Subcutaneous abdominal adipose tissue (tissue), 5 donors: ENCODE measurements around the gene NIN.
"Not testable (repeated sequence)": the region's sequence is repeated elsewhere in the genome, so short reads cannot be mapped to it uniquely, and the experiment has no call there.

Experiments used
- H3K27ac ChIP-seq: one replicate; pipeline ENCODE4 v1.7.0; 2013; ENCODE audit warnings: low read depth, mild to moderate bottlenecking, inconsistent platforms, low read length, moderate library complexity
- H3K27me3 ChIP-seq, 5 donors: one replicate each; pipeline ENCODE4 v1.7.0; 2013; ENCODE audit warnings: low read length in 5 of 5, inconsistent platforms in 1 of 5; ENCODE audit not compliant: control insufficient read depth in 5 of 5, insufficient read depth in 4 of 5
- H3K36me3 ChIP-seq, 5 donors: one replicate each; pipeline ENCODE4 v1.7.0; 2013; ENCODE audit warnings: low read length in 5 of 5; ENCODE audit not compliant: control insufficient read depth in 5 of 5, insufficient read depth in 5 of 5
- H3K4me1 ChIP-seq, 5 donors: one replicate each; pipeline ENCODE4 v1.7.0; 2013; ENCODE audit warnings: low read length in 5 of 5, mild to moderate bottlenecking in 3 of 5, moderate library complexity in 1 of 5; ENCODE audit not compliant: control insufficient read depth in 5 of 5, insufficient read depth in 5 of 5
- H3K4me3 ChIP-seq, 5 donors: one replicate each; pipeline ENCODE4 v1.7.0; 2013; ENCODE audit warnings: low read length in 5 of 5, low read depth in 1 of 5
- H3K9ac ChIP-seq, 5 donors: one replicate each; pipeline ENCODE4 v1.7.0; 2013; ENCODE audit warnings: low read length in 5 of 5, mild to moderate bottlenecking in 4 of 5, moderate library complexity in 3 of 5
- H3K9me3 ChIP-seq, 5 donors: one replicate each; pipeline ENCODE4 v1.7.0; 2013; ENCODE audit warnings: low read length in 5 of 5; ENCODE audit not compliant: control insufficient read depth in 5 of 5
- donor health status: healthy.
- donor health status: healthy.
- donor health status: healthy.
- donor health status: healthy.
- donor health status: healthy.

Gene NIN

GRCh38 chr14:50704454-50705010 lies 126.4 kb downstream of the NIN start:
- H3K9me3 ChIP-seq, result no peaks in the 10 kb centered on the region
- H3K27ac ChIP-seq, result no peak overlapping the region
- H3K4me1 ChIP-seq, result no peaks in the 10 kb centered on the region
- H3K27me3 ChIP-seq, result peaks cover 0 to 3% (median 0%) of the 10 kb centered on the region in 5 donors
- no peak overlapping the region for H3K4me3 ChIP-seq
- no peak overlapping the region for H3K9ac ChIP-seq
- H3K36me3 ChIP-seq, result no peaks in the 10 kb centered on the region

- Histone ChIP-seq H3K4me3 (no peak overlapping the region), H3K27ac (no peak overlapping the region), H3K9ac (no peak overlapping the region), H3K9me3 (peaks cover 0 to 3% (median 0%) of the 10 kb centered on the region in 5 donors), H3K4me1 (no peaks in the 10 kb centered on the region), H3K27me3 (peaks cover 0 to 3% (median 0%) of the 10 kb centered on the region in 5 donors), H3K36me3 (no peaks in the 10 kb centered on the region)
Measured at GRCh38 chr14:50697659-50698290, 133.2 kb downstream of the NIN start.

GRCh38 chr14:50694260-50694659 lies 136.7 kb downstream of the NIN start:
- not testable (repeated sequence) for H3K36me3 ChIP-seq, H3K9me3 ChIP-seq, H3K9ac ChIP-seq, H3K27ac ChIP-seq, H3K4me3 ChIP-seq, H3K27me3 ChIP-seq, H3K4me1 ChIP-seq

GRCh38 chr14:50688875-50689274 lies 142.1 kb downstream of the NIN start:
- Histone ChIP-seq H3K9me3 (peaks cover 0 to 6% (median 0%) of the 10 kb centered on the region in 5 donors), H3K27ac (no peak overlapping the region), H3K27me3 (no peaks in the 10 kb centered on the region), H3K4me1 (no peaks in the 10 kb centered on the region), H3K4me3 (no peak overlapping the region), H3K9ac (no peak overlapping the region), H3K36me3 (no peaks in the 10 kb centered on the region)

GRCh38 chr14:50679674-50680073 lies 151.3 kb downstream of the NIN start:
- Histone ChIP-seq H3K9me3 (no peaks in the 10 kb centered on the region), H3K9ac (no peak overlapping the region), H3K4me1 (peaks cover 0 to 16% (median 4%) of the 10 kb centered on the region in 5 donors), H3K27ac (no peak overlapping the region), H3K36me3 (no peaks in the 10 kb centered on the region), H3K27me3 (no peaks in the 10 kb centered on the region), H3K4me3 (no peak overlapping the region)

GRCh38 chr14:50678163-50678562 lies 152.8 kb downstream of the NIN start:
- peaks cover 0 to 16% (median 4%) of the 10 kb centered on the region in 5 donors for H3K4me1 ChIP-seq
- H3K9ac ChIP-seq, result no peak overlapping the region
- H3K36me3 ChIP-seq, result no peaks in the 10 kb centered on the region
- no peak overlapping the region for H3K27ac ChIP-seq
- no peaks in the 10 kb centered on the region for H3K9me3 ChIP-seq
- no peak overlapping the region for H3K4me3 ChIP-seq
- no peaks in the 10 kb centered on the region for H3K27me3 ChIP-seq

- H3K27ac ChIP-seq, result peak overlapping the region; percentile 42
- H3K36me3 ChIP-seq, result no peaks in the 10 kb centered on the region
- no peak overlapping the region for H3K9ac ChIP-seq
- H3K4me1 ChIP-seq, result peaks cover 0 to 16% (median 4%) of the 10 kb centered on the region in 5 donors
- H3K9me3 ChIP-seq, result no peaks in the 10 kb centered on the region
- H3K4me3 ChIP-seq, result peak overlapping the region in 1 of 5 donors; percentile 4
- no peaks in the 10 kb centered on the region for H3K27me3 ChIP-seq
Measured at GRCh38 chr14:50677527-50678063, 153.4 kb downstream of the NIN start.

GRCh38 chr14:50676814-50677516 lies 154.0 kb downstream of the NIN start:
- Histone ChIP-seq H3K27me3 (no peaks in the 10 kb centered on the region), H3K4me1 (peaks cover 0 to 16% (median 4%) of the 10 kb centered on the region in 5 donors), H3K9ac (no peak overlapping the region), H3K36me3 (no peaks in the 10 kb centered on the region), H3K27ac (peak overlapping the region; percentile 42), H3K9me3 (no peaks in the 10 kb centered on the region), H3K4me3 (peak overlapping the region in 1 of 5 donors; percentile 4)

- H3K4me1 ChIP-seq, result peaks cover 0 to 16% (median 4%) of the 10 kb centered on the region in 5 donors
- no peak overlapping the region for H3K9ac ChIP-seq
- no peak overlapping the region for H3K4me3 ChIP-seq
- H3K9me3 ChIP-seq, result no peaks in the 10 kb centered on the region
- no peak overlapping the region for H3K27ac ChIP-seq
- no peaks in the 10 kb centered on the region for H3K27me3 ChIP-seq
- H3K36me3 ChIP-seq, result no peaks in the 10 kb centered on the region
Measured at GRCh38 chr14:50675597-50675996, 155.4 kb downstream of the NIN start.

GRCh38 chr14:50670866-50671256 lies 160.1 kb downstream of the NIN start:
- Histone ChIP-seq H3K36me3 (no peaks in the 10 kb centered on the region), H3K9me3 (no peaks in the 10 kb centered on the region), H3K4me3 (no peak overlapping the region), H3K9ac (no peak overlapping the region), H3K27ac (no peak overlapping the region), H3K27me3 (no peaks in the 10 kb centered on the region), H3K4me1 (peaks cover 2 to 14% (median 7%) of the 10 kb centered on the region in 5 donors)
